Sigmoid colon (tissue), 7 donors: ENCODE data around the gene BLM. TPM values are rescaled to one million over a fixed set of nuclear protein-coding genes. Genes with fewer than 3 reads are reported as not detected.
A peak's percentile ranks its signal among the peaks of the same experiment; 100 is the strongest.

Experiments used
- DNase-seq: peaks from one replicate; pipeline ENCODE4 v3.0.0-alpha.2; 2019
- H3K27ac ChIP-seq, 4 donors: fragments of 200-600 bp; sonication (generic); one replicate each; pipeline ENCODE4 v1.5.1; 2016 to 2019; ENCODE audit warnings: mild to moderate bottlenecking in 1 of 4
- H3K27me3 ChIP-seq, 3 donors: fragments of 200-600 bp; sonication (generic); one replicate each; pipeline ENCODE4 v1.5.1; 2019; ENCODE audit warnings: mild to moderate bottlenecking in 1 of 3
- H3K36me3 ChIP-seq, 4 donors: fragments of 200-600 bp; sonication (generic); one replicate each; pipeline ENCODE4 v1.5.1; 2016 to 2019
- H3K4me1 ChIP-seq, 4 donors: fragments of 200-600 bp; sonication (generic); one replicate each; pipeline ENCODE4 v1.5.1; 2017 to 2019
- H3K4me3 ChIP-seq, 4 donors: fragments of 200-600 bp; sonication (generic); one replicate each; pipeline ENCODE4 v1.5.1; 2017 to 2019; ENCODE audit warnings: mild to moderate bottlenecking in 2 of 4, moderate library complexity in 1 of 4
- H3K9me3 ChIP-seq, 4 donors: fragments of 200-600 bp in 3 of 4; sonication (generic) in 3 of 4; one replicate each; pipeline versions ENCODE4 v1.5.1 to v1.6.1; 2013 to 2019
- EP300 ChIP-seq, 4 donors: sonication (generic); formaldehyde crosslinking; IDR thresholded peaks; one replicate each; pipeline ENCODE4 v1.6.1; 2017; ENCODE audit warnings: antibody characterized with exemption in 4 of 4
- POLR2A ChIP-seq, 2 donors: fragments of 450-650 bp; IDR thresholded peaks; one replicate each; pipeline ENCODE4 v1.6.1; 2016; ENCODE audit warnings: antibody characterized with exemption in 2 of 2, mild to moderate bottlenecking in 2 of 2, moderate library complexity in 2 of 2
- POLR2AphosphoS5 ChIP-seq, 4 donors: sonication (generic); formaldehyde crosslinking; IDR thresholded peaks; one replicate each; pipeline ENCODE4 v1.6.1; 2017; ENCODE audit warnings: antibody characterized with exemption in 4 of 4
- WGBS, 2 donors: extraction: QIAGEN DNeasy Blood & Tissue Kit; methylation state at CpG; one replicate each; pipeline ENCODE4 v1.1.7; 2013; 5-methylcytosine and 5-hydroxymethylcytosine counted together
- intact Hi-C: fragments of 100-400 bp; cut with DNase I; formaldehyde crosslinking; loops from one replicate; pipeline ENCODE4 v1.15.1; 2023
- polyA plus RNA-seq, 3 donors: library from polyadenylated mRNA; stranded (reverse); fragments of 200-250 nt; gene quantifications; one replicate each; pipeline ENCODE4 v1.2.3, GENCODE V29; 2013
- total RNA-seq, 4 donors: library from RNA; depleted of rRNA; stranded (reverse); fragments of >200 nt; gene quantifications; one replicate each; pipeline ENCODE4 v1.1.0, GENCODE V29; 2016
- TF ChIP-seq, protein P1 (sequence below), 4 experiments: fragments of 450-650 bp in 3 of 4; fragments of 200-600 bp in 1 of 4; IDR thresholded peaks; one replicate each; pipeline ENCODE4 v1.5.1; 2016 to 2019; ENCODE audit warnings: antibody characterized with exemption in 4 of 4, mild to moderate bottlenecking in 3 of 4, moderate library complexity in 2 of 4
- donor health status: healthy with polysubstance abuse.
- donor health status: Bipolar disorder and iron deficiency.
- donor health status: healthy.

BLM gene
- total and polyA plus RNA-seq, 7 donors, result 0.54 to 6.2 (median 0.85) TPM; not detected in 1

DNA sequence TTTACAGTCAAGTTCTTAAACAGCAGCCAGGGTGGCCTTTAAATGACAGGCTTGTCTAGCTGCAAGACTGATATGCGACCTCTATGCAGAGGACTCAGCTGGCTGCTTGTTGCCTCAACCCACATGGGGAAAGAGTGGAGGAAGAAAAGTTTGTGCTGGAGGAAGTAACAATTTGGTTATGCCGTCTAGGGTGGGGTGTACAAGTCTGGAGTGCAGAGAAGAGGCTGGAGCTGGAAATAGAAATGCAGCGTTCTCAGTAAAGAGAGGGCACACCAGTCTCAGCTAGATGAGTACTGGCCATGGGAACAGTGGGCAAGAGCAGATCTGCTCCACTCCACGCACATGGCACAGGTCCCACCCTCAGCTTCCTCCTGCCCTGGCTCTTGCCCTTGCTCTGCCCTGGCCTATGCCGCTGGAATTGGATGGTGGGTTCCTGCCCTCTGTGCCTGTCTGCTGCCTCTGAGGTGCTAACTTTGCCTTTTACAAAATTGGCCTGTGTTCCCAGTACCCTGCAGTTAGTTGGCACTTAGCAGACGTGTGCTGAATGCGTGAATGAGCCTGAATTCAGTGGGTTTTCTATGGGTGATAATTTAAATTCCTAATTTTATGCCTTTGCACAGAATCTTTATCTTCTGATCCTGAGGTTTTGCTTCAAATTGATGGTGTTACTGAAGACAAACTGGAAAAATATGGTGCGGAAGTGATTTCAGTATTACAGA, 91.5 kb downstream of the BLM start:
- WGBS, 2 donors, result 80 to 89% methylated on average over 8 of the region's 8 CpGs
- Histone ChIP-seq H3K9me3 (no peaks in the 10 kb centered on the region), H3K27ac (no peak overlapping the region), H3K4me3 (no peak overlapping the region), H3K36me3 (no peaks in the 10 kb centered on the region), H3K4me1 (no peaks in the 10 kb centered on the region), H3K27me3 (no peaks in the 10 kb centered on the region)
- intact Hi-C loops, result no loop called here
- no peak for DNase-seq
- TF ChIP-seq POLR2A (IDR thresholded peaks at IDR 0.05), result no peak
- no peak for TF ChIP-seq POLR2AphosphoS5 (IDR thresholded peaks at IDR 0.05)
- TF ChIP-seq, protein P1, sequence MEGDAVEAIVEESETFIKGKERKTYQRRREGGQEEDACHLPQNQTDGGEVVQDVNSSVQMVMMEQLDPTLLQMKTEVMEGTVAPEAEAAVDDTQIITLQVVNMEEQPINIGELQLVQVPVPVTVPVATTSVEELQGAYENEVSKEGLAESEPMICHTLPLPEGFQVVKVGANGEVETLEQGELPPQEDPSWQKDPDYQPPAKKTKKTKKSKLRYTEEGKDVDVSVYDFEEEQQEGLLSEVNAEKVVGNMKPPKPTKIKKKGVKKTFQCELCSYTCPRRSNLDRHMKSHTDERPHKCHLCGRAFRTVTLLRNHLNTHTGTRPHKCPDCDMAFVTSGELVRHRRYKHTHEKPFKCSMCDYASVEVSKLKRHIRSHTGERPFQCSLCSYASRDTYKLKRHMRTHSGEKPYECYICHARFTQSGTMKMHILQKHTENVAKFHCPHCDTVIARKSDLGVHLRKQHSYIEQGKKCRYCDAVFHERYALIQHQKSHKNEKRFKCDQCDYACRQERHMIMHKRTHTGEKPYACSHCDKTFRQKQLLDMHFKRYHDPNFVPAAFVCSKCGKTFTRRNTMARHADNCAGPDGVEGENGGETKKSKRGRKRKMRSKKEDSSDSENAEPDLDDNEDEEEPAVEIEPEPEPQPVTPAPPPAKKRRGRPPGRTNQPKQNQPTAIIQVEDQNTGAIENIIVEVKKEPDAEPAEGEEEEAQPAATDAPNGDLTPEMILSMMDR (IDR thresholded peaks at IDR 0.05), result no peak
- no peak for TF ChIP-seq EP300 (IDR thresholded peaks at IDR 0.05)

DNA sequence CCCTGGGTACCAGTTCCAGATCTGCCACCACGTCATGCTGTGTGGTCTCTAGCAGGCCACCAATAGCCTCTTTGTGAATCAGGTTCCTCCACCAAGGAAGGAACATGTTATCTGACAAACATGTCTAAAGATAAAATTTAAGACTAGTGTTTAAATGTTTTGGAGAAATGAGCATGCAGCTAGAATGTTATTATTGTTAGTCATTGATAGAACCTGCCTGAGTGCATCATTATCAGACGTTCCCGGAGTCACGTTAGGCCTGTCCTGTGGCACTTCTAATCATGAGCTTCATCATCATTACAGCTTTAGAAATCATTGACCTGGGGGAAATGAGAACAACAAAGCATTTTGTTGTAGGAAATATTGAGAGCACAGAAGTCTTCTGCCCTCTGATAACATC, 92.4 kb downstream of the BLM start:
- DNase-seq, result no peak
- intact Hi-C loops, result no loop called here
- no peaks in the 10 kb centered on the region for H3K9me3 ChIP-seq
- H3K4me1 ChIP-seq, result no peaks in the 10 kb centered on the region
- WGBS, 2 donors, result 96 to 97% methylated on average over 4 of the region's 4 CpGs
- H3K4me3 ChIP-seq, result no peak overlapping the region
- no peak overlapping the region for H3K27ac ChIP-seq
- TF ChIP-seq, protein P1 (IDR thresholded peaks at IDR 0.05), result no peak
- no peak for TF ChIP-seq EP300 (IDR thresholded peaks at IDR 0.05)
- TF ChIP-seq POLR2AphosphoS5 (IDR thresholded peaks at IDR 0.05), result no peak
- no peak for TF ChIP-seq POLR2A (IDR thresholded peaks at IDR 0.05)
- no peaks in the 10 kb centered on the region for H3K27me3 ChIP-seq
- no peaks in the 10 kb centered on the region for H3K36me3 ChIP-seq

GRCh38 chr15:90810354-90810753, 93.2 kb downstream of the BLM start:
- intact Hi-C loops, result no loop called here
- Histone ChIP-seq H3K4me3 (no peak overlapping the region), H3K4me1 (no peaks in the 10 kb centered on the region), H3K27me3 (no peaks in the 10 kb centered on the region), H3K27ac (no peak overlapping the region), H3K36me3 (no peaks in the 10 kb centered on the region), H3K9me3 (no peaks in the 10 kb centered on the region)
- peak; percentile 11 for DNase-seq
- TF ChIP-seq, protein P1 (IDR thresholded peaks at IDR 0.05), result no peak
- no peak for TF ChIP-seq POLR2A (IDR thresholded peaks at IDR 0.05)
- no peak for TF ChIP-seq POLR2AphosphoS5 (IDR thresholded peaks at IDR 0.05)
- WGBS, 2 donors, result 93 to 95% methylated on average over 4 of the region's 4 CpGs

- TF ChIP-seq POLR2A (IDR thresholded peaks at IDR 0.05) (no peak), POLR2AphosphoS5 (IDR thresholded peaks at IDR 0.05) (no peak), EP300 (IDR thresholded peaks at IDR 0.05) (no peak)
- H3K27me3 ChIP-seq, result no peaks in the 10 kb centered on the region
- no peaks in the 10 kb centered on the region for H3K36me3 ChIP-seq
- DNase-seq, result no peak
- intact Hi-C loops, result no loop called here
- H3K4me3 ChIP-seq, result no peak overlapping the region
- 76 to 82% methylated on average over 10 of the region's 10 CpGs for WGBS, 2 donors
- no peaks in the 10 kb centered on the region for H3K9me3 ChIP-seq
- no peak overlapping the region for H3K27ac ChIP-seq
- no peaks in the 10 kb centered on the region for H3K4me1 ChIP-seq
These were observed 95.2 kb downstream of the BLM start for GRCh38 chr15:90812171-90812957.

- intact Hi-C loops, result no loop called here
- Histone ChIP-seq H3K27ac (no peak overlapping the region), H3K4me3 (no peak overlapping the region), H3K4me1 (no peaks in the 10 kb centered on the region), H3K9me3 (no peaks in the 10 kb centered on the region), H3K27me3 (no peaks in the 10 kb centered on the region), H3K36me3 (no peaks in the 10 kb centered on the region)
- WGBS, 2 donors, result 92 to 95% methylated on average over 6 of the region's 6 CpGs
- DNase-seq, result no peak
- TF ChIP-seq POLR2AphosphoS5 (IDR thresholded peaks at IDR 0.05) (no peak), POLR2A (IDR thresholded peaks at IDR 0.05) (no peak), EP300 (IDR thresholded peaks at IDR 0.05) (no peak)
- TF ChIP-seq, protein P1 (IDR thresholded peaks at IDR 0.05), result no peak
These were observed 95.8 kb downstream of the BLM start for GRCh38 chr15:90812958-90813265.
